ENCODE measurements around the gene HCAR1. TPM values are rescaled to one million over a fixed set of nuclear protein-coding genes. Genes with fewer than 3 reads are reported as not detected.
A peak's percentile ranks its signal among the peaks of the same experiment; 100 is the strongest.
"Not testable (repeated sequence)": the region's sequence is repeated elsewhere in the genome, so short reads cannot be mapped to it uniquely, and the experiment has no call there.

The HCAR1 gene
- total RNA-seq, 1 experiment from 2014 or later = 0.04 TPM

DNA sequence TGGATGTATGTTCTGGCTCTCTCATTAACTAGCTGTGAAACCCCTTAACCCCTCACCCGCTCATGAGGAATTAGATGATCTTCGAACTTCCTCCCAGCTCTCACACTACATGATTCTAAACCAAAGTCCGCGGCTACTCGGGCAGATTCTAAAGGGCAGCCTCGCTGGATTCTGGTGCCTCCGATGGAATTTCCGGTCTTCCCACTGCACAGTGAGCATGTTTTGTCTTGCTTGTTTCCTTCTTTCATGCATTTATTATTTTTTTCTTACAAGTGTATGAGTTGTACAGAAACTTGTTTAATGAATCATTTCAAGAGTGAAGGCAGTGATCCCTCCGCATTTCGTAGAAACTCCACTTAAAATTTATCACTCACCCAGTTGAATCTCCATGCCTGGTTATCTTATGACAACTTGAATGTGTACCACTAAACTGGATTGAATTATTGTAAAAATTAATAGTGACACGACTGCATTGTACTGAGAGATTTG, 9.5 kb downstream of the HCAR1 start (continued):
- TF ChIP-seq, protein P1, sequence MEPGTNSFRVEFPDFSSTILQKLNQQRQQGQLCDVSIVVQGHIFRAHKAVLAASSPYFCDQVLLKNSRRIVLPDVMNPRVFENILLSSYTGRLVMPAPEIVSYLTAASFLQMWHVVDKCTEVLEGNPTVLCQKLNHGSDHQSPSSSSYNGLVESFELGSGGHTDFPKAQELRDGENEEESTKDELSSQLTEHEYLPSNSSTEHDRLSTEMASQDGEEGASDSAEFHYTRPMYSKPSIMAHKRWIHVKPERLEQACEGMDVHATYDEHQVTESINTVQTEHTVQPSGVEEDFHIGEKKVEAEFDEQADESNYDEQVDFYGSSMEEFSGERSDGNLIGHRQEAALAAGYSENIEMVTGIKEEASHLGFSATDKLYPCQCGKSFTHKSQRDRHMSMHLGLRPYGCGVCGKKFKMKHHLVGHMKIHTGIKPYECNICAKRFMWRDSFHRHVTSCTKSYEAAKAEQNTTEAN (CRISPR knock-in tag; IDR thresholded peaks at IDR 0.05) = no peak
- TF ChIP-seq, protein P2, sequence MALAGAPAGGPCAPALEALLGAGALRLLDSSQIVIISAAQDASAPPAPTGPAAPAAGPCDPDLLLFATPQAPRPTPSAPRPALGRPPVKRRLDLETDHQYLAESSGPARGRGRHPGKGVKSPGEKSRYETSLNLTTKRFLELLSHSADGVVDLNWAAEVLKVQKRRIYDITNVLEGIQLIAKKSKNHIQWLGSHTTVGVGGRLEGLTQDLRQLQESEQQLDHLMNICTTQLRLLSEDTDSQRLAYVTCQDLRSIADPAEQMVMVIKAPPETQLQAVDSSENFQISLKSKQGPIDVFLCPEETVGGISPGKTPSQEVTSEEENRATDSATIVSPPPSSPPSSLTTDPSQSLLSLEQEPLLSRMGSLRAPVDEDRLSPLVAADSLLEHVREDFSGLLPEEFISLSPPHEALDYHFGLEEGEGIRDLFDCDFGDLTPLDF (CRISPR knock-in tag; IDR thresholded peaks at IDR 0.05) = no peak
- TF ChIP-seq, protein P3, sequence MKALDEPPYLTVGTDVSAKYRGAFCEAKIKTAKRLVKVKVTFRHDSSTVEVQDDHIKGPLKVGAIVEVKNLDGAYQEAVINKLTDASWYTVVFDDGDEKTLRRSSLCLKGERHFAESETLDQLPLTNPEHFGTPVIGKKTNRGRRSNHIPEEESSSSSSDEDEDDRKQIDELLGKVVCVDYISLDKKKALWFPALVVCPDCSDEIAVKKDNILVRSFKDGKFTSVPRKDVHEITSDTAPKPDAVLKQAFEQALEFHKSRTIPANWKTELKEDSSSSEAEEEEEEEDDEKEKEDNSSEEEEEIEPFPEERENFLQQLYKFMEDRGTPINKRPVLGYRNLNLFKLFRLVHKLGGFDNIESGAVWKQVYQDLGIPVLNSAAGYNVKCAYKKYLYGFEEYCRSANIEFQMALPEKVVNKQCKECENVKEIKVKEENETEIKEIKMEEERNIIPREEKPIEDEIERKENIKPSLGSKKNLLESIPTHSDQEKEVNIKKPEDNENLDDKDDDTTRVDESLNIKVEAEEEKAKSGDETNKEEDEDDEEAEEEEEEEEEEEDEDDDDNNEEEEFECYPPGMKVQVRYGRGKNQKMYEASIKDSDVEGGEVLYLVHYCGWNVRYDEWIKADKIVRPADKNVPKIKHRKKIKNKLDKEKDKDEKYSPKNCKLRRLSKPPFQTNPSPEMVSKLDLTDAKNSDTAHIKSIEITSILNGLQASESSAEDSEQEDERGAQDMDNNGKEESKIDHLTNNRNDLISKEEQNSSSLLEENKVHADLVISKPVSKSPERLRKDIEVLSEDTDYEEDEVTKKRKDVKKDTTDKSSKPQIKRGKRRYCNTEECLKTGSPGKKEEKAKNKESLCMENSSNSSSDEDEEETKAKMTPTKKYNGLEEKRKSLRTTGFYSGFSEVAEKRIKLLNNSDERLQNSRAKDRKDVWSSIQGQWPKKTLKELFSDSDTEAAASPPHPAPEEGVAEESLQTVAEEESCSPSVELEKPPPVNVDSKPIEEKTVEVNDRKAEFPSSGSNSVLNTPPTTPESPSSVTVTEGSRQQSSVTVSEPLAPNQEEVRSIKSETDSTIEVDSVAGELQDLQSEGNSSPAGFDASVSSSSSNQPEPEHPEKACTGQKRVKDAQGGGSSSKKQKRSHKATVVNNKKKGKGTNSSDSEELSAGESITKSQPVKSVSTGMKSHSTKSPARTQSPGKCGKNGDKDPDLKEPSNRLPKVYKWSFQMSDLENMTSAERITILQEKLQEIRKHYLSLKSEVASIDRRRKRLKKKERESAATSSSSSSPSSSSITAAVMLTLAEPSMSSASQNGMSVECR (CRISPR knock-in tag; IDR thresholded peaks at IDR 0.05; ENCODE audit: borderline replicate concordance) = no peak
- TF ChIP-seq, protein P4, sequence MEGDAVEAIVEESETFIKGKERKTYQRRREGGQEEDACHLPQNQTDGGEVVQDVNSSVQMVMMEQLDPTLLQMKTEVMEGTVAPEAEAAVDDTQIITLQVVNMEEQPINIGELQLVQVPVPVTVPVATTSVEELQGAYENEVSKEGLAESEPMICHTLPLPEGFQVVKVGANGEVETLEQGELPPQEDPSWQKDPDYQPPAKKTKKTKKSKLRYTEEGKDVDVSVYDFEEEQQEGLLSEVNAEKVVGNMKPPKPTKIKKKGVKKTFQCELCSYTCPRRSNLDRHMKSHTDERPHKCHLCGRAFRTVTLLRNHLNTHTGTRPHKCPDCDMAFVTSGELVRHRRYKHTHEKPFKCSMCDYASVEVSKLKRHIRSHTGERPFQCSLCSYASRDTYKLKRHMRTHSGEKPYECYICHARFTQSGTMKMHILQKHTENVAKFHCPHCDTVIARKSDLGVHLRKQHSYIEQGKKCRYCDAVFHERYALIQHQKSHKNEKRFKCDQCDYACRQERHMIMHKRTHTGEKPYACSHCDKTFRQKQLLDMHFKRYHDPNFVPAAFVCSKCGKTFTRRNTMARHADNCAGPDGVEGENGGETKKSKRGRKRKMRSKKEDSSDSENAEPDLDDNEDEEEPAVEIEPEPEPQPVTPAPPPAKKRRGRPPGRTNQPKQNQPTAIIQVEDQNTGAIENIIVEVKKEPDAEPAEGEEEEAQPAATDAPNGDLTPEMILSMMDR (IDR thresholded peaks at IDR 0.05) = no peak
- TF ChIP-seq GRHL2 (CRISPR knock-in tag; IDR thresholded peaks at IDR 0.05; ENCODE audit: insufficient replicate concordance, severe bottlenecking) (no peak), ZMAT4 (CRISPR knock-in tag; IDR thresholded peaks at IDR 0.05) (no peak), ESRRA (CRISPR knock-in tag; IDR thresholded peaks at IDR 0.05; ENCODE audit: borderline replicate concordance) (no peak)

GRCh38 chr12:122716658-122717057, 14.0 kb downstream of the HCAR1 start, which contains the start of gene HCAR3:
TSS of gene HCAR3 (minus strand) at chr12:122716811. CDS start at chr12:122716737, 74 bp downstream.
- ATAC-seq; H3K27me3 Mint-ChIP-seq (ENCODE audit: low read depth); H3K36me3 Mint-ChIP-seq; H3K4me1 Mint-ChIP-seq; H3K27ac Mint-ChIP-seq; H3K4me3 Mint-ChIP-seq; POLR2A ChIA-PET; H3K9me3 Mint-ChIP-seq; CTCF ChIA-PET; DNase-seq (ENCODE audit: low spot score): not testable (repeated sequence)

GRCh38 chr12:122715211-122715610, 15.4 kb downstream of the HCAR1 start:
- POLR2A ChIA-PET; H3K9me3 Mint-ChIP-seq; H3K27ac Mint-ChIP-seq; H3K36me3 Mint-ChIP-seq; CTCF ChIA-PET; H3K27me3 Mint-ChIP-seq (ENCODE audit: low read depth); H3K4me1 Mint-ChIP-seq; H3K4me3 Mint-ChIP-seq; DNase-seq (ENCODE audit: low spot score); ATAC-seq: not testable (repeated sequence)

- peak; percentile 58 for ATAC-seq
- H3K36me3 Mint-ChIP-seq; CTCF ChIA-PET; H3K27ac Mint-ChIP-seq; H3K27me3 Mint-ChIP-seq (ENCODE audit: low read depth); H3K4me1 Mint-ChIP-seq; POLR2A ChIA-PET; DNase-seq (ENCODE audit: low spot score); H3K9me3 Mint-ChIP-seq; H3K4me3 Mint-ChIP-seq: not testable (repeated sequence)
Measured at GRCh38 chr12:122713491-122714188, 17.0 kb downstream of the HCAR1 start.

DNA sequence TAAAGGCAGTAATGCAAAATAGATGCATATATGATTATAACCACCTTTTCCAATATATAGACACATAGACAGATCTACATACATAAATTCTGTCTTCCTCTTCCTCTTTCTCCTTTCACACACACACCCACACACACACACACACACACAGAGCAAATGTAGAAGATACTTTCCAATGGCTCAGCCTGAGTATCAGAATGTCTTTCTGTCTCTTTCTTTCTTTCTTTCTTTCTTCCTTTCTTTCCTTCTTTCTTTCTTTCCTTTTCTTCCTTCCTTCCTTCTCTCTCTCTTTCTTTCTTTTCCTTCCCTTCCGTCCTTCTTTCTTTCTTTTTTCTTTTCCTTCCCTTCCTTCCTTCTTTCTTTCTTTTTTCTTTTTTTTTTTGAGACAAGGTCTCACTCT, 19.4 kb downstream of the HCAR1 start:
- ATAC-seq; H3K27me3 Mint-ChIP-seq (ENCODE audit: low read depth); H3K27ac Mint-ChIP-seq; H3K4me3 Mint-ChIP-seq; H3K4me1 Mint-ChIP-seq; CTCF ChIA-PET; DNase-seq (ENCODE audit: low spot score); H3K9me3 Mint-ChIP-seq; H3K36me3 Mint-ChIP-seq; POLR2A ChIA-PET: not testable (repeated sequence)

DNA sequence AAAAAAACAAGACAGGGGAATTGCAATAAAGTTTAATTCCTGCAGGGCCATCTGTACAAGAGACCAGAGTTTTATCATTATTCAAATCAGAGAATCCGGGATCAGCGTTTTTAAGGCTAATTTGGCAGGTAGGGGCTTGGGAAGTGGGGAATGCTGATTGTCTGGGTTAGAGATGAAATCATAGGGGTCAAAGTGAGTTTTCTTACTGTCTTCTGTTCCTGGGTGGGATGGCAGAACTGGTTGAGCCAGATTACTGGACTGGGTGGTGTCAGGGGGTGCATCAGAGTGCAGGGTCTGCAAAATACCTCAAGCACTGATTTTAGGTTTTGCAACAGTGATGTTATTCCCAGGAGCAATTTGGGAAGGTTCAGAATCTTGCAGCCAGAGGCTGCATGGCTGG, 20.3 kb downstream of the HCAR1 start:
- H3K9me3 Mint-ChIP-seq; ATAC-seq; H3K27ac Mint-ChIP-seq; H3K4me3 Mint-ChIP-seq; DNase-seq (ENCODE audit: low spot score); H3K36me3 Mint-ChIP-seq; POLR2A ChIA-PET; H3K27me3 Mint-ChIP-seq (ENCODE audit: low read depth); CTCF ChIA-PET; H3K4me1 Mint-ChIP-seq: not testable (repeated sequence)

DNA sequence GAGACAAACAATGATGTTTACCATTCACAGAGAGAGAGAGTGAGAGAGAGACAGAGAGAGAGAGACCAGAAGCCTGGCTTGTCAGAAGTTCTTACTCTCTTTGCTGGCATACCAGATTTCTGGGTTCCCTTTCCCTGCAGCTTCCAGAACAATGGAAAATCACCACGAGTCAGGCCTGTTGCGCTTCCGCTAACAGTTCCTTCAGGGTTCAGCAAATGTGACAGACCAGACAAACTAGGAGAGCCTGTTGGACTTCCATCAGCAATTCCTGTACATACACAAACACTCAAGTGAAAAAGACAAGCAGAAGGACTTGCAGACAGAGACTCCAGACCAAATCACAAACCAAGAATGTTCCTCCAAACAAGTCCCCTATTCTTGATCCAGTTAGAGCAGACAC, 21.4 kb downstream of the HCAR1 start:
- H3K27me3 Mint-ChIP-seq (ENCODE audit: low read depth); DNase-seq (ENCODE audit: low spot score); H3K4me3 Mint-ChIP-seq; ATAC-seq; CTCF ChIA-PET; H3K4me1 Mint-ChIP-seq; POLR2A ChIA-PET; H3K9me3 Mint-ChIP-seq; H3K27ac Mint-ChIP-seq; H3K36me3 Mint-ChIP-seq: not testable (repeated sequence)

GRCh38 chr12:122703841-122704240, 26.8 kb downstream of the HCAR1 start:
- H3K4me3 Mint-ChIP-seq; H3K9me3 Mint-ChIP-seq; H3K36me3 Mint-ChIP-seq; POLR2A ChIA-PET; H3K27me3 Mint-ChIP-seq (ENCODE audit: low read depth); DNase-seq (ENCODE audit: low spot score); CTCF ChIA-PET; ATAC-seq; H3K4me1 Mint-ChIP-seq; H3K27ac Mint-ChIP-seq: not testable (repeated sequence)
